Tibial artery (tissue), 4 donors: ENCODE measurements around the gene ATXN7.

Experiments used
- DNase-seq, 2 donors: peaks; one replicate each; pipeline ENCODE4 v3.0.0-alpha.2; 2019
- H3K27ac ChIP-seq, 2 donors: fragments of 200-600 bp; sonication (generic) in 1 of 2; 1 replicate in 1 of 2; 2 replicates in 1 of 2; pipeline ENCODE4 v1.5.1; 2018 to 2019; ENCODE audit warnings: mild to moderate bottlenecking in 1 of 2
- H3K27me3 ChIP-seq, 2 donors: fragments of 200-600 bp; sonication (generic) in 1 of 2; one replicate each; pipeline versions ENCODE4 v1.5.1 to v1.6.0; 2016 to 2019
- H3K36me3 ChIP-seq, 3 donors: fragments of 200-600 bp; sonication (generic) in 2 of 3; one replicate each; pipeline ENCODE4 v1.5.1; 2016 to 2019; ENCODE audit warnings: mild to moderate bottlenecking in 2 of 3
- H3K4me1 ChIP-seq, 4 donors: fragments of 200-600 bp; sonication (generic) in 2 of 4; 1 replicate in 3 of 4; 2 replicates in 1 of 4; pipeline ENCODE4 v1.5.1; 2016 to 2019
- H3K4me3 ChIP-seq, 2 donors: fragments of 200-600 bp; sonication (generic) in 1 of 2; 1 replicate in 1 of 2; 2 replicates in 1 of 2; pipeline ENCODE4 v1.5.1; 2018 to 2019; ENCODE audit warnings: mild to moderate bottlenecking in 2 of 2
- H3K9me3 ChIP-seq, 3 donors: fragments of 200-600 bp; sonication (generic) in 1 of 3; one replicate each; pipeline ENCODE4 v1.5.1; 2016 to 2019
- CTCF ChIP-seq, 2 experiments: fragments of 200-600 bp in 1 of 2; fragments of 450-650 bp in 1 of 2; IDR thresholded peaks; one replicate each; pipeline ENCODE4 v1.5.1; 2017 to 2019; ENCODE audit warnings: antibody characterized with exemption in 2 of 2, mild to moderate bottlenecking in 1 of 2, moderate library complexity in 1 of 2
- intact Hi-C: fragments of 100-400 bp; cut with DNase I; formaldehyde crosslinking; loops from one replicate; pipeline ENCODE4 v1.15.0; 2023; ENCODE audit warnings: low total_unique reads

ATXN7 gene

DNA sequence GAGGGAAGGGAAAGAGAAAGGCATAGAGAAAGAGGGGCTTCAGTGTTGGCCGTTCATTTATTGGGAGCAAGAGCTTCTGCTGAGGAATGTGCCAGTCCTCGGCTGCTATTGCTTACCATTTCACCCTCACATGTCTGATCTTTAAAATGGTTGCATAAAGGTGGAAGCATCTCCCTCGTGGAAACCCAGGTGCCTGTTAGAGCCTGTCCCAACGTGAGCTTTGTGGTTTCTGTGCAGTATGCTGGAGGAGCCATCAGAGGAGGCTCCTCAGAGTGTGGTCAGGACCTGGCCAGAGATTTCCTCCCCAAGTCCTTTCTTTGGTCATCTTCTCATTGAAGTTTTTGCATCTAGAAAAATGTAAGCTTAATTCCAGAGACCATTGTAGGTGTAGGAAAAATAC is 125.3 kb downstream of the ATXN7 start:
- Histone ChIP-seq H3K27me3 (no peaks in the 10 kb centered on the region), H3K4me1 (no peaks in the 10 kb centered on the region), H3K9me3 (no peaks in the 10 kb centered on the region), H3K36me3 (peaks cover 50 to 84% (median 72%) of the 10 kb centered on the region in 3 donors), H3K4me3 (no peak overlapping the region), H3K27ac (no peak overlapping the region)
- no peak for DNase-seq
- intact Hi-C loops: no loop called here
- no peak for TF ChIP-seq CTCF (IDR thresholded peaks at IDR 0.05)

GRCh38 chr3:63990204-63990603 is 126.5 kb downstream of the ATXN7 start:
- no peaks in the 10 kb centered on the region for H3K27me3 ChIP-seq
- peaks cover 49 to 80% (median 66%) of the 10 kb centered on the region in 3 donors for H3K36me3 ChIP-seq
- no peak overlapping the region for H3K27ac ChIP-seq
- intact Hi-C loops: loop anchor here (10.0 kb wide), 1 partner anchor 75 kb away; the partner anchor contains the start of gene SCAANT1
- no peaks in the 10 kb centered on the region for H3K4me1 ChIP-seq
- no peaks in the 10 kb centered on the region for H3K9me3 ChIP-seq
- H3K4me3 ChIP-seq: no peak overlapping the region
- TF ChIP-seq CTCF (IDR thresholded peaks at IDR 0.05): no peak
- no peak for DNase-seq

DNA sequence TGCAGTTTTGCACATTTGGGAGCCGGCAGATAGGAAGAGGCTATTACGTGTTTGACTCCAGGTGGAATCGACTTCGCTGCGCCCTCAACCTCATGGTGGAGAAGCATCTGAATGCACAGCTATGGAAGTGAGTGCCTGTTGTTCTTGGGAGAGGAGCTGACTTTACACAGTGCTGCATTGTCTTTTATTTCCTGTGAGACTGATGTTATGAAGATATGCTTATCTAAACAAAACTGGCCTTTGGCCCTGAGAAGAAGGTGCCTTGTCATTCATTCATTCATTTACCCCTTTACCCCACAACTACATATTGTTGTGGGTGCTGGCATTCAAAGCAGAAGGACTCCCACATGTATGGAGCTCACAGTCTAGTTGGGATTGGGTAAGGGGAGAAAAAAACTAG is 127.1 kb downstream of the ATXN7 start:
- TF ChIP-seq CTCF (IDR thresholded peaks at IDR 0.05): no peak
- H3K36me3 ChIP-seq: peaks cover 49 to 82% (median 66%) of the 10 kb centered on the region in 3 donors
- H3K4me3 ChIP-seq: no peak overlapping the region
- H3K4me1 ChIP-seq: no peaks in the 10 kb centered on the region
- H3K27me3 ChIP-seq: no peaks in the 10 kb centered on the region
- DNase-seq: no peak
- H3K9me3 ChIP-seq: no peaks in the 10 kb centered on the region
- intact Hi-C loops: loop anchor here (10.0 kb wide), 1 partner anchor 76 kb away; the partner anchor contains the start of gene SCAANT1
- no peak overlapping the region for H3K27ac ChIP-seq

GRCh38 chr3:63991666-63992065 is 128.0 kb downstream of the ATXN7 start:
- no peaks in the 10 kb centered on the region for H3K4me1 ChIP-seq
- no peaks in the 10 kb centered on the region for H3K9me3 ChIP-seq
- no peak overlapping the region for H3K27ac ChIP-seq
- H3K27me3 ChIP-seq: no peaks in the 10 kb centered on the region
- DNase-seq: no peak
- H3K4me3 ChIP-seq: no peak overlapping the region
- no peak for TF ChIP-seq CTCF (IDR thresholded peaks at IDR 0.05)
- intact Hi-C loops: loop anchor here (10.0 kb wide), 1 partner anchor 77 kb away; the partner anchor contains the start of gene SCAANT1
- H3K36me3 ChIP-seq: peaks cover 57 to 83% (median 72%) of the 10 kb centered on the region in 3 donors

GRCh38 chr3:63992516-63993209 is 129.0 kb downstream of the ATXN7 start:
- Histone ChIP-seq H3K4me3 (no peak overlapping the region), H3K36me3 (peaks cover 52 to 85% (median 79%) of the 10 kb centered on the region in 3 donors), H3K27me3 (no peaks in the 10 kb centered on the region), H3K27ac (no peak overlapping the region), H3K9me3 (no peaks in the 10 kb centered on the region), H3K4me1 (no peaks in the 10 kb centered on the region)
- no peak for DNase-seq
- intact Hi-C loops: loop anchor here (10.0 kb wide), 1 partner anchor 78 kb away; the partner anchor contains the start of gene SCAANT1
- TF ChIP-seq CTCF (IDR thresholded peaks at IDR 0.05): no peak
